ENCODE data around the gene CCDC122. TPM values are rescaled to one million over a fixed set of nuclear protein-coding genes. Genes with fewer than 3 reads are reported as not detected.

The CCDC122 gene
- total and polyA plus RNA-seq, 2 donors (not counting 3 experiments of a cell fraction or from before 2014, with no cell fraction given): 0.57 to 7.5 TPM

DNA sequence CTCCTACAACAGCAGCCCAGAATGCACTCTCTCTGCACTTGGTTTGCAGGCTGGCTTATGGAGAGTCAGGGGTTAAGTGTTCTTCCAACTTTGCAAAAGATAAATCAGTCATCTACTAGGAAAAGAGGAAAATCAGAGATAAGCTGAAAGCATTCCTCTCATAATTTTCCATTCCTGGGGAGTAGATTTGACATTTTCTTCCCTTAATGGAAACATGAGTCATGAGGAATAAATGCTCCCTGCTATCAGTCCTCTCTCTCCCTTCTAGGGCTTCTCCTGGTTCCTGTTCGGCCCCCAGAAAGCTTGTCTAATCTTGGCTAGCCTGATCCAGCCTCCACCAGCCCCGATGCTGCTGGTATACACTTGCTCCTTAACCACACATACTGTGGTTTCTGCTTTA lies 64.3 kb downstream of the CCDC122 start:
- peak; percentile 74 for DNase-seq (ENCODE audit: low read depth, low spot score)
- peaks cover 20% of the 10 kb centered on the region for H3K4me1 ChIP-seq (ENCODE audit: control insufficient read depth, extremely low read depth, insufficient read depth, low read length)
- H3K9me1 ChIP-seq (replicated peaks; ENCODE audit: control insufficient read depth, extremely low read depth, insufficient read depth, low read length): no peaks in the 10 kb centered on the region
- POLR2A ChIA-PET: no interaction called here
- H3K27ac ChIP-seq (ENCODE audit: insufficient read depth, low read depth, low read length): no peak overlapping the region
- no peaks in the 10 kb centered on the region for H3K9me3 ChIP-seq (replicated peaks; ENCODE audit: control insufficient read depth, insufficient read depth, low read length)
- H3K4me3 ChIP-seq (replicated peaks in 1 of 3; ENCODE audit: insufficient read depth in 1 of 3, low read depth in 1 of 3, low read length in 3 of 3): no peak overlapping the region
- intact Hi-C loops (cut with micrococcal nuclease): no loop called here
- H3K27me3 ChIP-seq (ENCODE audit: control insufficient read depth in 2 of 2, insufficient read depth in 2 of 2, low read length in 2 of 2): no peaks in the 10 kb centered on the region
- no TSS peak for BruUV-seq (replicated peaks)
- H3K9ac ChIP-seq (replicated peaks; ENCODE audit: extremely low read depth, insufficient read depth, low read length): no peak overlapping the region
- no peaks in the 10 kb centered on the region for H3K36me3 ChIP-seq (ENCODE audit: control insufficient read depth in 2 of 2, extremely low read depth in 1 of 2, insufficient read depth in 2 of 2, low read length in 2 of 2)
- H2AFZ ChIP-seq (ENCODE audit: low read depth, low read length): peak overlapping the region; percentile 69
- peak overlapping the region; percentile 21 for H3K4me2 ChIP-seq (ENCODE audit: insufficient read depth, low read length)
- dilution Hi-C loops (cut with MboI; ENCODE audit: extremely low pct_ligation_motif_present, low sequenced_read_pairs): no loop called here
- TF ChIP-seq MYC (IDR thresholded peaks at IDR 0.05; ENCODE audit: low read depth, low read length): no peak
- TF ChIP-seq GATA2 (IDR thresholded peaks at IDR 0.05; ENCODE audit: insufficient read depth, insufficient read length, low read depth, low read length): peak; percentile 83
- TF ChIP-seq JUN (IDR thresholded peaks at IDR 0.05; ENCODE audit: borderline replicate concordance, insufficient read depth, insufficient read length, low read depth): peak; percentile 46
- TF ChIP-seq, protein P1, sequence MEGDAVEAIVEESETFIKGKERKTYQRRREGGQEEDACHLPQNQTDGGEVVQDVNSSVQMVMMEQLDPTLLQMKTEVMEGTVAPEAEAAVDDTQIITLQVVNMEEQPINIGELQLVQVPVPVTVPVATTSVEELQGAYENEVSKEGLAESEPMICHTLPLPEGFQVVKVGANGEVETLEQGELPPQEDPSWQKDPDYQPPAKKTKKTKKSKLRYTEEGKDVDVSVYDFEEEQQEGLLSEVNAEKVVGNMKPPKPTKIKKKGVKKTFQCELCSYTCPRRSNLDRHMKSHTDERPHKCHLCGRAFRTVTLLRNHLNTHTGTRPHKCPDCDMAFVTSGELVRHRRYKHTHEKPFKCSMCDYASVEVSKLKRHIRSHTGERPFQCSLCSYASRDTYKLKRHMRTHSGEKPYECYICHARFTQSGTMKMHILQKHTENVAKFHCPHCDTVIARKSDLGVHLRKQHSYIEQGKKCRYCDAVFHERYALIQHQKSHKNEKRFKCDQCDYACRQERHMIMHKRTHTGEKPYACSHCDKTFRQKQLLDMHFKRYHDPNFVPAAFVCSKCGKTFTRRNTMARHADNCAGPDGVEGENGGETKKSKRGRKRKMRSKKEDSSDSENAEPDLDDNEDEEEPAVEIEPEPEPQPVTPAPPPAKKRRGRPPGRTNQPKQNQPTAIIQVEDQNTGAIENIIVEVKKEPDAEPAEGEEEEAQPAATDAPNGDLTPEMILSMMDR (IDR thresholded peaks at IDR 0.05; ENCODE audit: extremely low read depth in 1 of 2, insufficient read depth in 1 of 2, low read depth in 1 of 2, low read length in 2 of 2): no peak
- peak; percentile 75 for TF ChIP-seq FOS (IDR thresholded peaks at IDR 0.05; ENCODE audit: borderline replicate concordance, insufficient read depth, low read length)
- TF ChIP-seq POLR2AphosphoS5 (IDR thresholded peaks at IDR 0.05; ENCODE audit: insufficient read depth, low read depth, low read length): peak; percentile 26
- no peak for TF ChIP-seq POLR2A (IDR thresholded peaks at IDR 0.05; ENCODE audit: low read depth, low read length)
- peak; percentile 71 for FAIRE-seq
- CTCF ChIA-PET: interaction anchor here (1.3 to 5.8 kb wide), 2 partner anchors 10 to 14 kb away, joined by 3 to 37 read pairs; no protein-coding TSS in a partner anchor
- H4K20me1 ChIP-seq (replicated peaks; ENCODE audit: control insufficient read depth, extremely low read depth, insufficient read depth, low read length): no peaks in the 10 kb centered on the region
- no peaks in the 10 kb centered on the region for H3K79me2 ChIP-seq (ENCODE audit: control insufficient read depth, insufficient read depth, low read length)

Measured in endothelial cell of umbilical vein (primary cell).